ENCODE data around the gene FKBP3. TPM values are rescaled to one million over a fixed set of nuclear protein-coding genes. Genes with fewer than 3 reads are reported as not detected.

Gene FKBP3
- total and polyA plus RNA-seq, 2 of the 13 experiments (the other 11 are each of a cell fraction or from before 2014, with no cell fraction given), result 57.0 to 87.6 TPM

GRCh38 chr14:45134051-45134958, at the start of gene FKBP3 (continued):
- TF ChIP-seq ZXDC (CRISPR knock-in tag; IDR thresholded peaks at IDR 0.05) (peak; percentile 90), REST (IDR thresholded peaks at IDR 0.05; ENCODE audit: borderline replicate concordance in 1 of 2, low read depth in 1 of 2, low read length in 2 of 2) (peak in 1 of 2 experiments; percentile 50; a peak in 1 of 4 replicates), IRF2 (CRISPR knock-in tag; IDR thresholded peaks at IDR 0.05) (peak; percentile 9; the same call in 1 of the 2 replicates), HNF1A (IDR thresholded peaks at IDR 0.05; ENCODE audit: low read depth) (0 out of 2 replicates have a peak, but pooled peaks have one; percentile 13), HNF1A (CRISPR knock-in tag; IDR thresholded peaks at IDR 0.05; ENCODE audit: borderline replicate concordance) (peak; percentile 61; the same call in 1 of the 2 replicates), BHLHE40 (IDR thresholded peaks at IDR 0.05; ENCODE audit: low read length) (peak; percentile 93), SOX13 (IDR thresholded peaks at IDR 0.05) (no peak), SOX13 (CRISPR knock-in tag; conservative IDR thresholded peaks at IDR 0.05 in 1 of 2, IDR thresholded peaks at IDR 0.05 in 1 of 2) (0 out of 4 replicates have a peak, but pooled peaks of 1 of the 2 experiments have one; percentile 5), ZNF335 (CRISPR knock-in tag; IDR thresholded peaks at IDR 0.05) (no peak), GPN1 (CRISPR knock-in tag; IDR thresholded peaks at IDR 0.05; ENCODE audit: borderline replicate concordance) (no peak), ZNF432 (CRISPR knock-in tag; IDR thresholded peaks at IDR 0.05; ENCODE audit: borderline replicate concordance) (no peak), ATF5 (CRISPR knock-in tag; IDR thresholded peaks at IDR 0.05; ENCODE audit: low read depth) (peak; percentile 65; the same call in 1 of the 2 replicates)
